Left lung (tissue), 10 donors: Measurements from ENCODE around the gene PRKCA. TPM values are rescaled to one million over a fixed set of nuclear protein-coding genes. Genes with fewer than 3 reads are reported as not detected.
"Not testable (repeated sequence)": the region's sequence is repeated elsewhere in the genome, so short reads cannot be mapped to it uniquely, and the experiment has no call there.

Experiments used
- ATAC-seq: fragments of 200-7000 bp; cut with Tn5 transposase; one replicate; pipeline ENCODE4 v1.9.1; 2020; ENCODE audit warnings: moderate library complexity
- DNase-seq, 4 donors: peaks; one replicate each; pipeline ENCODE4 v3.0.0-alpha.2; 2013 to 2020
- H3K27ac ChIP-seq, 2 donors: fragments of 200-600 bp; sonication (generic) in 1 of 2; one replicate each; pipeline versions ENCODE4 v1.5.0 to v1.8.0; 2020 to 2021
- H3K27me3 ChIP-seq, 2 donors: fragments of 200-600 bp; sonication (generic) in 1 of 2; one replicate each; pipeline versions ENCODE4 v1.5.0 to v1.8.0; 2020 to 2021
- H3K36me3 ChIP-seq, 2 donors: fragments of 200-600 bp; sonication (generic) in 1 of 2; one replicate each; pipeline versions ENCODE4 v1.5.0 to v1.8.0; 2020 to 2021
- H3K4me1 ChIP-seq, 2 donors: fragments of 200-600 bp; one replicate each; pipeline ENCODE4 v1.8.0; 2021
- H3K4me3 ChIP-seq, 2 donors: fragments of 200-600 bp; sonication (generic) in 1 of 2; one replicate each; pipeline versions ENCODE4 v1.5.0 to v1.8.0; 2020 to 2021; ENCODE audit warnings: mild to moderate bottlenecking in 1 of 2
- H3K9me3 ChIP-seq, 2 donors: fragments of 200-600 bp; sonication (generic) in 1 of 2; one replicate each; pipeline versions ENCODE4 v1.5.0 to v1.8.0; 2020 to 2021
- CTCF ChIP-seq, 2 donors: fragments of 200-600 bp; sonication (generic) in 1 of 2; IDR thresholded peaks; one replicate each; pipeline versions ENCODE4 v1.5.0 to v1.8.0; 2021; ENCODE audit warnings: antibody characterized with exemption in 2 of 2
- intact Hi-C, 2 donors: fragments of 100-400 bp; cut with DNase I; formaldehyde crosslinking; loops; one replicate each; pipeline versions ENCODE4 v1.11.2 to v1.14.2; 2022
- polyA plus RNA-seq, 6 donors: library from polyadenylated mRNA; unstranded; fragments of 120-200 nt; gene quantifications; one replicate each; pipeline ENCODE4 v1.2.1, GENCODE V29; 2013; ENCODE audit not compliant: insufficient read length in 6 of 6
- total RNA-seq, 2 donors: library from RNA; stranded (reverse); fragmentation: NEBNext Ultra II Directional; extraction: Animal tissue kit (Norgen Biotek cat#: 25700); gene quantifications; one replicate each; pipeline ENCODE4 v1.2.1, GENCODE V29; 2021
- donor health status: DM: no; HTN: yes; CAD: no.
- donor health status: DM: no; HTN: no; CAD: no.

The PRKCA gene
- total and polyA plus RNA-seq, 8 donors = 16.4 to 30.4 (median 17.5) TPM

GRCh38 chr17:66611397-66611796 is 309.0 kb downstream of the PRKCA start:
- no peak for DNase-seq
- Histone ChIP-seq H3K27me3 (no peaks in the 10 kb centered on the region), H3K4me1 (peaks cover 0 to 7% of the 10 kb centered on the region in 2 donors), H3K27ac (no peak overlapping the region), H3K9me3 (peaks cover 0 to 13% of the 10 kb centered on the region in 2 donors), H3K4me3 (no peak overlapping the region), H3K36me3 (no peaks in the 10 kb centered on the region)
- intact Hi-C loops = no loop called here
- TF ChIP-seq CTCF (IDR thresholded peaks at IDR 0.05) = no peak
- no peak for ATAC-seq

- intact Hi-C loops = no loop called here
- no peak for DNase-seq
- peaks cover 0 to 13% of the 10 kb centered on the region in 2 donors for H3K9me3 ChIP-seq
- TF ChIP-seq CTCF (IDR thresholded peaks at IDR 0.05) = no peak
- no peaks in the 10 kb centered on the region for H3K36me3 ChIP-seq
- no peaks in the 10 kb centered on the region for H3K27me3 ChIP-seq
- H3K27ac ChIP-seq = no peak overlapping the region
- H3K4me3 ChIP-seq = no peak overlapping the region
- peaks cover 0 to 7% of the 10 kb centered on the region in 2 donors for H3K4me1 ChIP-seq
- ATAC-seq = no peak
These were observed 310.6 kb downstream of the PRKCA start for GRCh38 chr17:66612993-66613392.

GRCh38 chr17:66614469-66614868 is 312.1 kb downstream of the PRKCA start:
- H3K36me3 ChIP-seq = no peaks in the 10 kb centered on the region
- no peak overlapping the region for H3K4me3 ChIP-seq
- H3K27me3 ChIP-seq = no peaks in the 10 kb centered on the region
- intact Hi-C loops = no loop called here
- TF ChIP-seq CTCF (IDR thresholded peaks at IDR 0.05) = no peak
- no peak for ATAC-seq
- H3K4me1 ChIP-seq = peaks cover 0 to 7% of the 10 kb centered on the region in 2 donors
- DNase-seq = no peak
- no peak overlapping the region for H3K27ac ChIP-seq
- peaks cover 0 to 13% of the 10 kb centered on the region in 2 donors for H3K9me3 ChIP-seq

GRCh38 chr17:66619206-66619605 is 316.8 kb downstream of the PRKCA start:
- H3K27ac ChIP-seq = no peak overlapping the region
- intact Hi-C loops = no loop called here
- peaks cover 0 to 7% of the 10 kb centered on the region in 2 donors for H3K4me1 ChIP-seq
- DNase-seq (no peak), ATAC-seq (no peak)
- no peak overlapping the region for H3K4me3 ChIP-seq
- H3K36me3 ChIP-seq = no peaks in the 10 kb centered on the region
- no peaks in the 10 kb centered on the region for H3K27me3 ChIP-seq
- TF ChIP-seq CTCF (IDR thresholded peaks at IDR 0.05) = no peak
- no peaks in the 10 kb centered on the region for H3K9me3 ChIP-seq

GRCh38 chr17:66620528-66620927 is 318.1 kb downstream of the PRKCA start:
- H3K27ac ChIP-seq = no peak overlapping the region
- H3K27me3 ChIP-seq = no peaks in the 10 kb centered on the region
- H3K4me3 ChIP-seq = no peak overlapping the region
- ATAC-seq (no peak), DNase-seq (no peak)
- intact Hi-C loops = no loop called here
- no peaks in the 10 kb centered on the region for H3K4me1 ChIP-seq
- no peaks in the 10 kb centered on the region for H3K9me3 ChIP-seq
- TF ChIP-seq CTCF (IDR thresholded peaks at IDR 0.05) = no peak
- H3K36me3 ChIP-seq = no peaks in the 10 kb centered on the region

GRCh38 chr17:66624630-66625029 is 322.2 kb downstream of the PRKCA start:
- intact Hi-C loops, H3K27ac ChIP-seq, H3K36me3 ChIP-seq, ATAC-seq, H3K27me3 ChIP-seq, H3K9me3 ChIP-seq, H3K4me3 ChIP-seq, H3K4me1 ChIP-seq, DNase-seq: not testable (repeated sequence)
